Astrocyte (in vitro differentiated cells and primary cell): ENCODE data around the gene RHOC.
"Not testable (repeated sequence)": the region's sequence is repeated elsewhere in the genome, so short reads cannot be mapped to it uniquely, and the experiment has no call there.

Experiments
- EZH2 ChIP-seq: IDR thresholded peaks from 2 replicates; pipeline ENCODE4 v1.6.1; 2012; ENCODE audit warnings: mild to moderate bottlenecking, low read length, inconsistent platforms; ENCODE audit not compliant: insufficient read depth
- TF ChIP-seq, protein P1 (sequence below): IDR thresholded peaks from 2 replicates; pipeline ENCODE4 v1.5.1; 2011; ENCODE audit warnings: low read depth, mild to moderate bottlenecking, inconsistent platforms, low read length, moderate library complexity; ENCODE audit not compliant: insufficient read depth

DNA sequence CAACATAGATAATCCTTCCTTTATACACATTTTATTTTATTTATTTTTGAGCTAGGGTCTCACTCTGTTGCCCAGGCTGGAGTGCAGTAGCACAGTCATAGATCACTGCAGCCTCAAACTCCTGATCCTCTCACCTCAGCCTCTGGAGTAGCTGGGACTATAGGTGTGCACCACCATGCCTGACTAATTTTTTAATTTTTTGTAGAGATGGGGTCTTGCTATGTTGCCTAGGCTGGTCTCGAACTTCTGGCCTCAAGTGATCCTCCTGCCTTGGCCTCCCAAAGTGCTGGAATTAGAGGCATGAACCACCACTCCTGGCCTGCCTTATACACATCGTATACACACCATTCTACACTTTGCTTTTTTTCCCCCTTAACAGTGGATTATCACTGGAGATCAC, 14.4 kb upstream of the RHOC start:
- TF ChIP-seq, protein P1, sequence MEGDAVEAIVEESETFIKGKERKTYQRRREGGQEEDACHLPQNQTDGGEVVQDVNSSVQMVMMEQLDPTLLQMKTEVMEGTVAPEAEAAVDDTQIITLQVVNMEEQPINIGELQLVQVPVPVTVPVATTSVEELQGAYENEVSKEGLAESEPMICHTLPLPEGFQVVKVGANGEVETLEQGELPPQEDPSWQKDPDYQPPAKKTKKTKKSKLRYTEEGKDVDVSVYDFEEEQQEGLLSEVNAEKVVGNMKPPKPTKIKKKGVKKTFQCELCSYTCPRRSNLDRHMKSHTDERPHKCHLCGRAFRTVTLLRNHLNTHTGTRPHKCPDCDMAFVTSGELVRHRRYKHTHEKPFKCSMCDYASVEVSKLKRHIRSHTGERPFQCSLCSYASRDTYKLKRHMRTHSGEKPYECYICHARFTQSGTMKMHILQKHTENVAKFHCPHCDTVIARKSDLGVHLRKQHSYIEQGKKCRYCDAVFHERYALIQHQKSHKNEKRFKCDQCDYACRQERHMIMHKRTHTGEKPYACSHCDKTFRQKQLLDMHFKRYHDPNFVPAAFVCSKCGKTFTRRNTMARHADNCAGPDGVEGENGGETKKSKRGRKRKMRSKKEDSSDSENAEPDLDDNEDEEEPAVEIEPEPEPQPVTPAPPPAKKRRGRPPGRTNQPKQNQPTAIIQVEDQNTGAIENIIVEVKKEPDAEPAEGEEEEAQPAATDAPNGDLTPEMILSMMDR: not testable (repeated sequence)
- not testable (repeated sequence) for TF ChIP-seq EZH2
